NCI-H1105 (cell line): ENCODE results near the gene UBTFL1.
"Not testable (repeated sequence)": the region's sequence is repeated elsewhere in the genome, so short reads cannot be mapped to it uniquely, and the experiment has no call there.

Experiments used
- DNase-seq: peaks from one replicate; lab custom pipeline; 2025; lab: John Stamatoyannopoulos, UW

UBTFL1 gene, protein sequence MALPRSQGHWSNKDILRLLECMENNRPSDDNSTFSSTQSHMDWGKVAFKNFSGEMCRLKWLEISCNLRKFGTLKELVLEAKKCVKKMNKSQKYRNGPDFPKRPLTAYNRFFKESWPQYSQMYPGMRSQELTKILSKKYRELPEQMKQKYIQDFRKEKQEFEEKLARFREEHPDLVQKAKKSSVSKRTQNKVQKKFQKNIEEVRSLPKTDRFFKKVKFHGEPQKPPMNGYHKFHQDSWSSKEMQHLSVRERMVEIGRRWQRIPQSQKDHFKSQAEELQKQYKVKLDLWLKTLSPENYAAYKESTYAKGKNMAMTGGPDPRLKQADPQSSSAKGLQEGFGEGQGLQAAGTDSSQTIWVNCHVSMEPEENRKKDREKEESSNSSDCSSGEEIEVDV

DNA sequence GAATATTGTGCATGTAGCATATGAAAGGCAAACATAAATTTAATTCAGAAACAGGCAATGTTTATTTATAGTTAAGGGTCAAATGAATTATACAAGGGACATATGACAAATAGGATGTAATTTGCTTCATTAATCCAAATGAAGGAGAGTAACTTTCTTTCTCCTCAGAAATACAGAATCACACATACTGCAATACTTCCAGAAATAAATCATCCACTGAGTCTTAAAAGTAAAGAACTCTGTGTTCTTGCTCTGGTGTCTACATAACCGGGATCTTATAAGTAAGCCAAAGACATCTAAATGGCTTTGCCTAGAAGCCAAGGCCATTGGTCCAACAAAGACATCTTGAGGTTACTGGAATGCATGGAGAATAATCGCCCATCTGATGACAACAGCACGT lies at the start of gene UBTFL1:
Gene UBTFL1 (plus strand): TSS at position 301 of the 400 bp plus-strand sequence. CDS start 0 bp downstream, at position 301.
- not testable (repeated sequence) for DNase-seq

DNA sequence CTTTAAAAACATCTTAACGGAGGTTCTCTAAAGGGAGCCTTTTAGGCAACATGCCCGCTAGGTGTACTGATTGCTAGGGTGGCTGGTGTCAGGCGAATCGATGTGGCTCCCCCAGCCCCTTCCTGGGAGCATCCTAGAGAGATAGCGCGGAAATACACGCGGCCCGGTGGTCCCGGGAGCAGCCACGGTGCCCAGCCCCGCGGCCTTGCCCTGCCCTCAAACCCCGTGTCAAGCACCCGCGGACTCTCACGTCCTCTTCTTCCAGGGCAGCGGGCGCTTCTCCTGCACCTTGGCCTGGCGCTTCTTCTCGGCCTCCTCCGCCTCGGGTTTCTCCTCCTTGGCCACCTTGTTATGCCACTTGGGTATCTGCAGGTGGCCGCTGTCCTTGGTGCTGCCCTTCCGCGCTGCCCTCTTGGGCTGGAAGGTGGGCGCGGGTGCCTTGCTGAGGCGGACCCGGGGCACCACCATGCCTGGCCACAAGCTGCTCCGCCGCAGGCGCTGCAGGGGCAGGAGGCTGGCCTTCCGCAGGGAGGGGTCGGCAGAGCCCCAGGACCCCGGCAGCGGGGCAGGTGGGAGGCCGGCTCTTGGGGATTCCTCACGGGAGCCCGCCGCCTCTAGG lies 34.0 kb upstream of the UBTFL1 start:
- not testable (repeated sequence) for DNase-seq

DNA sequence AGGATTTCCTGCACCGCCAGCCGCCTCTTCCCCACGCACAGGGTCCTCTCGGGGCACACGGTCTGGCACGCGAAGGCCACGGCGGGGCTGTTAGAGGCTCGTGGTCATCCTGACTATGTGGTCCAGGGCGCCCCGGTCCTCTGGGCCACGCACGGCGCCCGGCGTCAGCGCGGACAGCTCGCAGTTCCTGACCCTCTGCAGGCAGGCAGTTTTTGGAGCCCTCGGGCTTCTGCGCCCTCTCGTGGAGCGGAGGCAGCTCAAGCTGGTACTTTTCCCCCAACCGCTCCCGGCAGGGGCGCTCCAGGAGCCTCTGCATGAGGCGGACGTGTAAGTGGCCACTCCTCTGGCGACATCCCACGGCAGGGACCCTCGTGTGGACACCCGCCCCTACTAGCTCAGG lies 33.4 kb upstream of the UBTFL1 start:
- DNase-seq, result not testable (repeated sequence)

DNA sequence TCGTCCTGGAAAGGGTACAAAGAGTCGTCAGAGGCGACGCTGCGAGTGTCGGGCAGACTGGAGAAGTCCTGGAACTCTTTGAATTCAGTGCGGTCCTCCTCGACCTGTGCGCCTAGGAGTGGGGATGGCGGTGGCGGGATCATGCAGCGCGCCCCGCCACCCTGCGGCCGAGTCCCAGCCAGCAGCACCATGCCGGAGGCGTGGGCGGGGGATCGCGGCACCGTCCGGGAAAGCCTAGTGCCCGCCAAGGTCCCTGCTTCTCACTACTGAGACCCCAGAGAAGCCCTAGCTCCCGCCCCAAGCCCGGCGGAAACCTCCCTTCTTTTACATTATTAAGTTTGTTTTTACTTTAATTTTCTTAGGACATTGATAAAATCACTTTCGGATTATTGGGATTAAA lies 32.2 kb upstream of the UBTFL1 start:
- DNase-seq, result not testable (repeated sequence)

DNA sequence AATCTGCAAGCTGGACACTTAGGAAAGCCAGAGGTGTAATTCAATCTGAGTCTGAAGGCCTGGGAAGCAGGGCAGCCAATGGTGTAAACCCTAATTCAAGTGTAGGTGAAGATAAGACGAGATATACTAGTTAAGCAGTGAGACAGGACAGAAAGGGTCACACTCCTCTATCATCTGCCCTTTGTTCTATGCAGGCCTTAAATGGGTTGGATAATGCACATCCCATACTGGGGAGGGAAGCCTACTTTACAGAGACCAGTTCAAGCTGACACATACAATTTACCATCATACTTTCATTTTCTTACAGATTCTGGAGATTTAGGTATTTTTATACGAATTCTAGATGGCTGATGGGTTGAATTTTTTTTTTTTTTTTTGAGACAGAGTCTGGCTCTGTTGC lies 3.0 kb downstream of the UBTFL1 start:
- not testable (repeated sequence) for DNase-seq

DNA sequence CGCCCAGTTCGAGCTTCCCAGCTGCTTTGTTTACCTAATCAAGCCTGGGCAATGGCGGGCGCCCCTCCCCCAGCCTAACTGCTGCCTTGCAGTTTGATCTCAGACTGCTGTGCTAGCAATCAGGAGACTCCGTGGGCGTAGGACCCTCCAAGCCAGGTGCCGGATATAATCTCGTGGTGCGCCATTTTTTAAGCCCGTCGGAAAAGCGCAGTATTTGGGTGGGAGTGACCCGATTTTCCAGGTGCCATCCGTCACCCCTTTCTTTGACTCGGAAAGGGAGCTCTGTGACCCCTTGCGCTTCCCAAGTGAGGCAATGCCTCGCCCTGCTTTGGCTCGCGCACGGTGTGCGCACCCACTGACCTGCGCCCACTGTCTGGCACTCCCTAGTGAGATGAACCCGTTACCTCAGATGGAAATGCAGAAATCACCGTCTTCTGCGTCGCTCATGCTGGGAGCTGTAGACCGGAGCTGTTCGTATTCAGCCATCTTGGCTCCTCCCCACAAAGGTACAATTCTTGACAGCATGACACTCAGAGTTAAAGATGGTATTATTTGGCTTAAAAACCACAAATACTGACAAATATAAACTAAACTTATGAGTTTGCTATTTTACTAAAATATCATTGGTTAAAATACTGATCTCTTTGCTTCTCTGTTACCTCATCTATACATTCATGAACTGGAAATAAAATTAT lies 9.6 kb downstream of the UBTFL1 start:
- DNase-seq, result not testable (repeated sequence)

DNA sequence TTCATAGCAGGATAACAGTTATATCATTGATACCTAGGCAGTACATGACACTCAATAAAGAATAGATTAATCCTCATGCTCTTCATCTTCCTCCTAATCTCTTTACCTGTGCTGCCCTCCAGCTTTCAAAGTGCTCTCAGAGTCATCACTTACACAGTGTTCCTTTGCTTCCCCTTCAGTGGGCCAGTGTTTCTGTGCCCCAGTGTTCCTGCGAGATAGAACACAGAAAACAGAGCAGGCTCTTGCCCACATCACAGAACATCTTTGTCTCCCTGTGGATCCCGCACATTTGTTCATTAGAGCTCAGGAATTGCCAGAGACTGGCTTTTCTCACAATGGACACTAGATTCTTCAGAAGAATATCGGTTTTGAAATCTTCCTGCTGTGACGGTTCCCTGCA lies 12.5 kb downstream of the UBTFL1 start:
- DNase-seq, result not testable (repeated sequence)

DNA sequence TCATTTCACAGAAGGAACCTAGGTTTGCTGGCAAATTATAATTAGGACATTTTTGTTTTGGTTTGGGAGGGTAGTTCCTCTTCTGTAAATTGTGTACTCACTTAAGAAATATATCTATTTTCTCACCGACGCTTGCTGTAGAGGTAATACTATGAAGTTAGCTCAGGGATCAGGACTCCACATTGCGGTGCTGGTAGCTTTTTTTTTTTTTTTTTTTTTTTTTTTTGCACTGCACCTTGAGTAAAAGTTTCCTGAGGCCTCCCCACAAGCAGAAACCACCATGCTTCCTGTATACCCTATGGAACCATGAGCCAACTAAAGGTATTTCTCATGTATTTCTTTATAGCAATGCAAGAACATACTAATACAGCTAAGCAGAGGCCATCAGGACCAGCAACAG lies 14.7 kb downstream of the UBTFL1 start:
- DNase-seq, result no peak

DNA sequence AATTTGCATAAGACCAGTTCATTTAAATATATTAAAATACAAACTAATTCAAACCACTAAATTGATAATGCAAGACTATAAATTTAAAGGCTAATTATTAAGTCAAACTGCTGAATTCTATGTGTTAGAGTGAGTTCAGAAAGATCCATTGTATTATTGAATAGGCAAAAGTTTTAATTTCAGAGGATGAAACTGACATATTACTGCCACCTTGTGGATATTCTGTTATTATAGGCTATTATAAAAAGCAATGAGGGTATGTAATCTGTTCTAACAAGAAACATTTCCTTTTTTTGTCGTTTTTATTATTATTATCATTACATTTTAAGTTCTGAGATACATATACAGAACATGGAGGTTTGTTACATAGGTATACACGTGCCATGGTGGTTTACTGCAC lies 27.8 kb downstream of the UBTFL1 start:
- DNase-seq, result no peak

DNA sequence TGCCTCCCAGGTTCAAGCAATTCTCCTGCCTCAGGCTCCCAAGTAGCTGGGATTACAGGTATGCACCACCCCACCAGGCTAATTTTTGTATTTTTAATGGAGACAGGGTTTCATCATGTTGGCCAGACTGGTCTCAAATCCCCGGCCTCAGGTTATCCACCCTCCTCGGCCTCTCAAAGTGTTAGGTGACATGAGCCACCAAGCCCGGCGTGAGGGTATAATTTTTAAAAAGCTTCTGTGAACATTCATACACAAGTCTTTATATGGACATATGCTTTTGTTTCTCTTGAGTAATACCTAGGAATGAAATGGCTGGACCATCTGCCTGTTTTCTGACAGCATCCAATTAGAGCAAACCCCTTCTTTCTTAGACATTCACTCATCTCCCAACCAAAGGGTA lies 34.4 kb downstream of the UBTFL1 start:
- no peak for DNase-seq

DNA sequence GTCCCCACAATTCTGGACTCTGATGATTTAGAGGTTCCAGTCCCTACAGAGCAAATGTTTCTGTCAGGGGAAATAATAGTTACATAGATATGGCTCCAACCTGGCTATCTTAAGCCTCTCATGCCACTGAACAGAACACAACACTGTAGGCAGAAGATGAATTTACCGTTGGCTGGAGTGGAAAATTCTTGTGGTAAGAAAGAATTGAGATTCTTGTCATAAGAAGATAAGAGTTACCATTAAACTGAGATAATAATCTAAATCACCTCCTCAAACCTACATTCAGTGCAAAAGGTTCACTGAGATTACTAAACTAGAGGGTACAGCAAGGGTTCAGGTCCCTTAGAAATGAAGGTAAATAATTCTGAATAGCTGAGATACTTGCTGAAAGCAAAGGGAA lies 38.6 kb downstream of the UBTFL1 start:
- DNase-seq, result no peak

DNA sequence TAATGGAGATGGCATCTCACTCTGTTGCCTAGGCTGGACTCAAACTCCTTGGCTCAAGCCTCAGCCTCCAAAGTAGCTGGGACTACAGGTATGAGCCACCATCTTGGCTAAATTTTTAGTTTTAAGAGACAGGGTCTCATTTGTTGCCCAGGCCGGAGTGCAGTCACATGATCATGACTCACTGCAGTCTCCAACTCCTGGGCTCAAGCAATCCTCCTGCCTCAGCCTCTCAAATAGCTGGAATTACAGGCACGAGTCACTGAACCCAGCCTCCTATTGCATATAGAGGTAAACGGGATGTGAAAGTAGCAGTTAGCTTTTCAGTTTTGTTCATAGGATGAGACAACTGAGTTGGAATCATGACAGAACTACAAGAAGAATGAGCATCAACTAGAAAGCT lies 39.2 kb downstream of the UBTFL1 start:
- no peak for DNase-seq

DNA sequence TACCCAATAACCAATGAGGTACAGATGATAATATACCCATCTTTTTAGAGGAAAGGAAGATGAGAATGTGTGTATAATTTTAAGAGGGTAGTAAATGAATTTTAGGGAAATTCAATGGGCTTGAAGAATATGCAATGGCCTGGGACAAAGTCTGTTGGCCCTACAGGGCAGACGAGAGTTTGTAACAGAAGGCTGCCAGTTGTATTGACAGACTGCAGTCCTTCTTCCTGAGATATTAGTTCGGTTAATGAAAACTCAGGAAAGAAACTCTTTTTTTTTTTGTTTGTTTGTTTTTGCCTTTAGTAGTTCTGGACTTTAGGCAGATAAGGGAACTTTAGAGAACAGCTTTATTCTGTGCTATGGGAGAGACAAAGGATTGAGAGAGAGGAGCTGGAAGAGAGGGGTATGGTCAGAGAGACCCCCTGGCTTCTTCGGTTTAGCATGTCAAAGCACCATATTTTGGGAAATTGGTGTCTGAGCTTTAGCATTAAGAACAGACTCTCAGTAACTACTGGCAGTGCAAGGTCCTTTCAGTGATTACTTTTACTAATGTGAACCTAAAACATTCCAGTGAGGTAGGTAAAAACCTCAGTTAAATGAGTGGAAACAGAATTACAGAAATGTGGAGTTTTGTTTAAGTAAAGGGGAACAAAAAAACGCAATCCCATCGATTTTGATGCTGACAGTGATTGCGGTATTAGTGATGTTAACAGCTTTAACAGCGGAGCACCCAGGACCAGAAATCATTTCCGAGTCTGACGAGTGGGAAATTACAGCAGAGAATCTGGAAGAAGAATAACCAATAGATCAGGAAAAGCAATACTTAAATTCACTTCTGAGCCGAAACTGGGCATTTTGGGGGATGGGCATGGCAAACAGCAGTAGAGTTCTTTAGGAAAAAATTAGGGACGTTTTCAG lies 48.1 kb downstream of the UBTFL1 start:
- DNase-seq, result no peak

DNA sequence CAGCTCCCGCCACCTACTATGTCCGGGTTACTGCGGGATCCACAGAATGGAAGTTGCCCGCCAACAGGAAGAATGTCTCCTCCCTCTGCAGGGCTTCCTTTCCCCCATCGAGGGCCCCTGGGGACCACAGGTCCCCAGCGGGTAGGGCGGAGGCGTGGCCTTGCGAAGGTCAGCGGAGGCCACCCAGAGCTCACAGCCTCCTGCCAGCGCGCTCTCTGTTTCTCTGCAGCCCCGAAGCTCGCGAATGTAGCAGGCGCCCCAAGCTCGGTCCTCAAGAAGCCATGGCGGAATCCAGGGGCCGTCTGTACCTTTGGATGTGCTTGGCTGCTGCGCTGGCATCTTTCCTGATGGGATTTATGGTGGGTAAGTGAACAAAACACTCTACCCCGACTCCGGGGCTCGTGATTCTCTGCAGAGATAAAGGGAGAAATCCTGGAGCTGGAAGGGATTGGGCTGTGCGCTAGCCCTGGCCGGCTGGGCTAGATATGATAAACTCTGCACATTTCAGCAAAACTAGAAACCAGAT lies 48.8 kb downstream of the UBTFL1 start, which contains the start of gene NAALAD2:
Gene NAALAD2 (plus strand): TSS at position 186 of the 526 bp plus-strand sequence. CDS start 96 bp downstream, at position 282.
- DNase-seq, result no peak

DNA sequence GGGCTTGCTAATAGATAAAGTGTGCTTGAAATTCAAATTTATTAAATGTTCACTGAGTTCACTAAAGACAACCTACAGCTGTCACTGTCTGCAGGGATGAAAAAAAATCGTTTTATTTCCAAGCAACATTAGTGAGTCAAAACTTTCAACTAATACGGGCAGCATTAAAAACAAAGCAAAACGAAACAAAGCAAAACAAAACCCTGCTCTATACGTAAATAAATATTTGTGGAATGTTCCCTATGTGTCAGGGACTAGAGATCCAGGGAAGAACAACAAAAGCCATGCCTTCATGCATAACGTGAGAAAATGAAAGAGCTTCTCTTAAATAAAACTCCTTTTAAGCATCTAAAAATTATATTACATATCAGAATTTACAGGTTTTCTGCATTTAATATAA lies 49.3 kb downstream of the UBTFL1 start:
- no peak for DNase-seq
